IPS-15b (cell line): ENCODE data around the gene IRAK2.
"Not testable (repeated sequence)": the region's sequence is repeated elsewhere in the genome, so short reads cannot be mapped to it uniquely, and the experiment has no call there.

ENCODE experiments used
- H3K27me3 ChIP-seq: one replicate; pipeline ENCODE4 v1.6.1; 2013; ENCODE audit warnings: low read length; ENCODE audit not compliant: control insufficient read depth, insufficient read depth
- H3K36me3 ChIP-seq: one replicate; pipeline ENCODE4 v1.6.1; 2013; ENCODE audit warnings: low read length; ENCODE audit not compliant: control insufficient read depth, insufficient read depth
- H3K4me1 ChIP-seq: one replicate; pipeline ENCODE4 v1.6.1; 2013; ENCODE audit warnings: mild to moderate bottlenecking, low read length; ENCODE audit not compliant: control insufficient read depth, insufficient read depth
- H3K4me3 ChIP-seq: one replicate; pipeline ENCODE4 v1.5.1; 2013; ENCODE audit warnings: low read depth, low read length
- H3K9ac ChIP-seq: one replicate; pipeline ENCODE4 v1.6.1; 2013; ENCODE audit warnings: low read depth, mild to moderate bottlenecking, low read length
- H3K9me3 ChIP-seq: one replicate; pipeline ENCODE4 v1.6.1; 2013; ENCODE audit warnings: mild to moderate bottlenecking, low read length; ENCODE audit not compliant: control insufficient read depth, insufficient read depth

Gene IRAK2

DNA sequence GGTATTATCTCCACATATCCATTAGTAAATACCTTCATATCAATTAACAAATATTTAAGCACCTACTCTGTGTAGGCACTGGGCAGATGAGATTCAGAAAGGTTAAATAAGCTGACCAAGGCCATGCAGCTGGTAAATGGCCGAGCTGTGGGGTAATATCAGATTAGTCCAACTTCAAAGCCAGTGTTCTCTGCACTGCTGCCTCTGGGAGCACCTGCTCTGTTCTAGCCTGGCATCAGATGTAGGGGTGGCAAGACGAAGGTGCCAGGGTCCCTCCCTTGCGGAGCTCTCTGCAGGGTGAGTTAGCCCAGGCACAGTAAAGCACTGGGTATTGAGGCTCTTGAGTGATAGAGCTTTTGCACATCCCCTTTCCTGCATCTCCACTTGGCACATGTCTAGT, 89.0 kb downstream of the IRAK2 start:
- peaks cover 10% of the 10 kb centered on the region for H3K36me3 ChIP-seq
- no peaks in the 10 kb centered on the region for H3K9me3 ChIP-seq
- H3K4me3 ChIP-seq, result no peak overlapping the region
- no peak overlapping the region for H3K9ac ChIP-seq
- peaks cover 9% of the 10 kb centered on the region for H3K4me1 ChIP-seq
- no peaks in the 10 kb centered on the region for H3K27me3 ChIP-seq

- H3K4me3 ChIP-seq, result no peak overlapping the region
- peaks cover 16% of the 10 kb centered on the region for H3K36me3 ChIP-seq
- H3K9ac ChIP-seq, result no peak overlapping the region
- H3K9me3 ChIP-seq, result no peaks in the 10 kb centered on the region
- no peaks in the 10 kb centered on the region for H3K27me3 ChIP-seq
- H3K4me1 ChIP-seq, result peaks cover under 1% of the 10 kb centered on the region
Observed at GRCh38 chr3:10255835-10256234, 91.1 kb downstream of the IRAK2 start.

DNA sequence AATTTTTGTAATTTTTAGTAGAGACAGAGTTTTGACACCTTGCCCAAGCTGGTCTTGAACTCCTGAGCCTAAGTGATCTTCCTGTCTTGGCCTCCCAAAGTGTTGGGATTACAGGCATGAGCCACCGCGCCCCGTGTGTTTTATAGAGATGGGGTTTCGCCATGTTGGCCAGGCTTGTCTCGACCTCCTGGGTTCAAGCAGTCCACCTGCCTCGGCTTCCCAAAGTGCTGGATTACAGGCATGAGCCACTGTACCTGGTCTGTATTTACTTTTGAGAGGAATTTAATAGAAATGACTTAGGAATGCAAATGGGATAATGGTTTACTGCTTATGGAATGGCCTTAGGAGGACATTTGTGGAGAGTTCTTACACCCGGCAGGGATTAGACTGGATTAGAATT, 94.3 kb downstream of the IRAK2 start:
- H3K4me1 ChIP-seq, result no peaks in the 10 kb centered on the region
- no peak overlapping the region for H3K4me3 ChIP-seq
- H3K27me3 ChIP-seq, result no peaks in the 10 kb centered on the region
- H3K9ac ChIP-seq, result no peak overlapping the region
- no peaks in the 10 kb centered on the region for H3K9me3 ChIP-seq
- peaks cover 13% of the 10 kb centered on the region for H3K36me3 ChIP-seq

DNA sequence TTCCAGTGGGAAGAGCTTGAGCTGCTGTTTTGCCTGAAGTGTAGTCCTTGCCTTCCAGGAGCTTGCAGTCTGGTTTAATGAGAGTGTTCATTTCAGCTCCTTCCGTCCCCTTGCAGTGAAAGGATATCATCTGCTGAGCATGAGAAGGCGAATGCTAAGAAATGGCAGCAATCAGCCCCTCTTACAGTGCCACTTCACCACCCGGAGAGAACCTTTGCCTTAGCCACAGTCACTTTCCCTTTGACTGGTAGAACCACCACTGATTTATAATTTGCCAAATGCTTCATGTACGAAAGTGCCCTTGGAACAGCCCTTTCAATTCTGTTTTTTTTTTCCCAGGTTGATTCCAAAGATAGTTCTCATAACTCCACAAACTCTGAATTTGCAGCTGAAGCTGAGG, 95.1 kb downstream of the IRAK2 start:
- H3K9ac ChIP-seq, result no peak overlapping the region
- H3K36me3 ChIP-seq, result peaks cover 8% of the 10 kb centered on the region
- no peaks in the 10 kb centered on the region for H3K9me3 ChIP-seq

DNA sequence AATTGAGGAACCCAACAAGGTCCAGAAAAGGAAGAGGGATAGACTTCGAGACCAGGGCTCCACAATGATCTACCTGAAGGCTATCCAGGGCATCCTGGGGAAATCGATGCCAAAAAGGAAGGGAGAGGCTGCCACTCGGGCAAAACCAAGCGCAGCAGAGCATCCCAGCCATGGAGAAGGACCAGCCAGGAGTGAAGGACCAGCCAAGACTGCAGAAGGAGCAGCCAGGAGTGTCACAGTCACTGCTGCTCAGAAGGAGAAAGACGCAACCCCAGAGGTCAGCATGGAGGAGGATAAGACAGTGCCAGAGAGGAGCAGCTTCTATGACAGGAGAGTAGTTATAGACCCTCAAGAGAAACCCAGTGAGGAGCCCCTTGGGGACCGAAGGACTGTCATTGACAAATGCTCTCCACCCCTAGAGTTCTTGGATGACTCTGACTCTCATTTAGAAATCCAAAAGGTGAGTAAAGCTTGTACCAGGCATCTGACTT, 95.5 kb downstream of the IRAK2 start:
- Histone ChIP-seq H3K4me1 (no peaks in the 10 kb centered on the region), H3K9ac (no peak overlapping the region), H3K9me3 (no peaks in the 10 kb centered on the region), H3K36me3 (peaks cover 8% of the 10 kb centered on the region), H3K4me3 (no peak overlapping the region), H3K27me3 (no peaks in the 10 kb centered on the region)

More for the DNA sequence above, 95.1 kb downstream of the IRAK2 start:
- no peaks in the 10 kb centered on the region for H3K27me3 ChIP-seq
- H3K4me3 ChIP-seq, result no peak overlapping the region
- H3K4me1 ChIP-seq, result no peaks in the 10 kb centered on the region

GRCh38 chr3:10262027-10262426, 97.3 kb downstream of the IRAK2 start:
- Histone ChIP-seq H3K4me3 (no peak overlapping the region), H3K36me3 (peaks cover 10% of the 10 kb centered on the region), H3K9me3 (no peaks in the 10 kb centered on the region), H3K27me3 (no peaks in the 10 kb centered on the region), H3K4me1 (no peaks in the 10 kb centered on the region), H3K9ac (no peak overlapping the region)

DNA sequence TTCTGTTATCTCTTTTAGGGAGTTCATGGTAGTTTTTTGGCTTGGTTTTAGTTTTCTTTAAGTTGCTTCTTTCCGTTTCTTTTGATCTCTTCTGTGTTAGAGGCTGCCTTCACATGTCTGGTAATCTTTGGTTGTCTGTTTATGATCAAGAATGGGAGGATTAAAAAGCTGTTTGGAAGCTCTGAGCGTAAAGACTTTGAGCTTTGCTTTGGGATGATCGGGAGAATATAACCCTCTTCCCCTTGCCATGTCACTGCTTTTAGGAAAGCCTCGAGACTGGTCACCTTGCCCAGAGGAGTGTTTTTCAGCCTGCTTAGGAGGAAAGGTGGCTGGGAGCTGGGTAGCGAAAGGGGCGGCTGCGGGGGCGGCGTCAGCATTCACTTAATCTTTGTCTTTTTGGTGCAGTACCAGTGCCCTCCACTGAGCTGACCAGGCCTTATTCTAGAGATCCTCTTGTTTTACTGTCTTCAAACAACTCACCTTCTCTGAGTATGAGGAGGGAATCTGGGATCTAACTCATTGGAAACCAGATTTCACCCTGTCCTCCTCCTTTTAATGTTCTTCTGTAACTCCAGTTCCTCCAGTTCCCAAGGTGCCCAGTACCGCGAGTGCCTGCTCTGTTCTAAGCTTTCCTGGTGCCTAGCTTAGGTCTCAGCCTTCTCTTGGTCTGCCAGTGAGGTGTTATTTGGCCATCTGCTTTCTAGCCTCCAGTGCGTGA, 99.1 kb downstream of the IRAK2 start:
- H3K9ac ChIP-seq, result no peak overlapping the region
- no peaks in the 10 kb centered on the region for H3K9me3 ChIP-seq
- peaks cover 10% of the 10 kb centered on the region for H3K36me3 ChIP-seq
- no peak overlapping the region for H3K4me3 ChIP-seq
- H3K4me1 ChIP-seq, result no peaks in the 10 kb centered on the region
- H3K27me3 ChIP-seq, result no peaks in the 10 kb centered on the region

DNA sequence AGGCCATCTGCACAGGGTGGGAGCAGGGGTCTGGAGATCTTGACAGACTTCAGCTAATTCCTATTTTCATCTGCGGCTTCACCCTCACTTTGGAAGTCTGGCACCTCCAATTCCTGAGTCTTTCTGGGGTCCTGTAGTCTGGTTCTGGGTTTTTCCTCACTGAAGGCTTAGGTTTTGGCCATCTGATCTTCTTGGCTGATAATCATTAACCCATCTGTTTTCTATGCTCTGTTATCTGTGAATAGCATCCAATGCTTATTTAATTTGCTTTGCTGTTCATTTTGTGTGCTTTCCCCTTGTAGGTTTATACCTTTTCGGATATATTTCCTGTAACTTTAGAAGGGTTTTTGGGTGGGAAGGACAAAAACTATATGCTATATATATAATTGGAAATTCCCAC, 101.1 kb downstream of the IRAK2 start:
- Histone ChIP-seq H3K4me3 (no peak overlapping the region), H3K9ac (no peak overlapping the region), H3K9me3 (no peaks in the 10 kb centered on the region), H3K36me3 (peaks cover 14% of the 10 kb centered on the region), H3K4me1 (no peaks in the 10 kb centered on the region), H3K27me3 (no peaks in the 10 kb centered on the region)

- H3K36me3 ChIP-seq, result peaks cover 14% of the 10 kb centered on the region
- H3K9ac ChIP-seq, H3K27me3 ChIP-seq, H3K4me3 ChIP-seq, H3K4me1 ChIP-seq, H3K9me3 ChIP-seq: not testable (repeated sequence)
Observed at GRCh38 chr3:10266936-10267335, 102.2 kb downstream of the IRAK2 start.

GRCh38 chr3:10268116-10268515, 103.4 kb downstream of the IRAK2 start:
- Histone ChIP-seq H3K36me3 (peaks cover 14% of the 10 kb centered on the region), H3K9ac (no peak overlapping the region)

GRCh38 chr3:10268930-10269329, 104.2 kb downstream of the IRAK2 start:
- H3K36me3 ChIP-seq, result peaks cover 14% of the 10 kb centered on the region
- no peak overlapping the region for H3K9ac ChIP-seq
- no peaks in the 10 kb centered on the region for H3K9me3 ChIP-seq
- no peaks in the 10 kb centered on the region for H3K4me1 ChIP-seq
- no peak overlapping the region for H3K4me3 ChIP-seq
- no peaks in the 10 kb centered on the region for H3K27me3 ChIP-seq

More at GRCh38 chr3:10268116-10268515, 103.4 kb downstream of the IRAK2 start:
- Histone ChIP-seq H3K4me1 (no peaks in the 10 kb centered on the region), H3K4me3 (no peak overlapping the region), H3K27me3 (no peaks in the 10 kb centered on the region), H3K9me3 (no peaks in the 10 kb centered on the region)

DNA sequence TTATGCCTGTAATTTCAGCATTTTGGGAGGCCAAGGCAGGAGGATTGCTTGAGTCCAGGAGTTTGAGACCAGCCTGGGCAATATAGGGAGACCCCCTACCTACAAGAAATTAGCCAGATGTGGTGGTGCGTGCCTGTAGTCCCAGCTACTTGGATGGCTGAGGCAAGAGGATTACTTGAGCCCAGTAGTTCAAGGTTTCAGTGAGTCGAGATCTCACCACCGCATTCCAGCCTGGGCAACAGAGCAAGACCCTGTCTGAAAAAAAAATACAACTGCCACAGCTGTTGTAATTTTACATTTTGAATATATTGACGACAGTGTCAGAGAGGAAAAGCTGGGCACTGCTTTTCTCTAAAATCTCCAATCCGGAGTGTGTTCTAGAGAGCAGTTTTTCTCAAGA, 104.7 kb downstream of the IRAK2 start:
- Histone ChIP-seq H3K9ac (no peak overlapping the region), H3K36me3 (peaks cover 14% of the 10 kb centered on the region), H3K4me1 (no peaks in the 10 kb centered on the region), H3K27me3 (no peaks in the 10 kb centered on the region), H3K4me3 (no peak overlapping the region), H3K9me3 (no peaks in the 10 kb centered on the region)
